AML-193 (cell line): ENCODE results near the gene ZBTB25.
A peak's percentile ranks its signal among the peaks of the same experiment; 100 is the strongest.

Source experiments
- DNase-seq, 2 experiments: peaks; one replicate each; lab custom pipeline; 2025; lab: John Stamatoyannopoulos, UW

Gene ZBTB25

DNA sequence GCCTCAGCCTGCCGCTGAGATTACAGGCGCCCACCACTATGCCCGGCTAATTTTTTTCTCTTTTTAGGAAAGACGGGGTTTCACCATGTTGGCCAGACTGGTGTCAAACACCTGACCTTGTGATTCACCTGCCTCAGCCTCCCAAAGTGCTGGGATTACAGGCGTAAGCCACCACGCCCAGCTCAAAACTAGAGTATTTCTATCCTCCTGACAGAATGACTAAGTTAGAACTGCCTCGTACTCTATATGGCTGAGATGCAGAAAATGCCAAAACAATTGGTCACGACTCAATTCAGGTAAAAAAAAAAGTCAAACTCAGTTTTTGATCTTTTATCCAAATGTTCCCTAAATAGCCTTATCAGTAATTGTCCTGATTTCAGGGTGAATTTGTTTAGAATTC is 27.2 kb downstream of the ZBTB25 start:
- no peak for DNase-seq

DNA sequence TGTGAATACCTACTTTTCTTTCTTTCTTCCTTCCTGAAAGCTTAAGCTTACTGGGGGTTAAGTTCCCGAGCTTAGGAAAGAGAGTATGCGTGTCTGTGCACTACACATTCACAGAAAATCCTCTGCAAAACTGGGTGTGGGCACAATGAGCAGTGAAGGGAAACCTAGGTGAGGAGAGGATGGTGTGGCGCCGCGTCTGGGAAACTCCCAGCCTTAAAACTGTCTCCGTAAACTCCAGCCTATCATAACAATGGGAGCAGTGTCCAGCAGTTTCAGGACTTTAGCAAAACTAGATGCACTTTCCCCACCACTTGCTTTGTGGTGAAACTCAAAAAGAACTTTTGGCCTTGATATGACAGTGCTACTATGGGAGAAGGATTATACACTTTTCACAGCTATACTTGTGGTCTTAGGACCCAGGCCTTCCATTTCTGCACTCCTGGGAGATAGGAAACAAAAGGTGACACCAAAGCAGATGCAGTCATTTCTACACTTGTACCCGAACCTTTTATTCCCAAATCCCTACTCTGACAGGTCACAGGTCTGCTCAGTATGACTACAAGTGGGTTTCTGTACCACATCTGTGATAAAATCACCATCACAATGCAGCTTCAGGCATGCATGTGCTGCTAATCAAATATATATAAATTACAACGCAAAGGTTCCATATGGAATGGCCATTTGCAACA is 27.9 kb downstream of the ZBTB25 start:
- no peak for DNase-seq

DNA sequence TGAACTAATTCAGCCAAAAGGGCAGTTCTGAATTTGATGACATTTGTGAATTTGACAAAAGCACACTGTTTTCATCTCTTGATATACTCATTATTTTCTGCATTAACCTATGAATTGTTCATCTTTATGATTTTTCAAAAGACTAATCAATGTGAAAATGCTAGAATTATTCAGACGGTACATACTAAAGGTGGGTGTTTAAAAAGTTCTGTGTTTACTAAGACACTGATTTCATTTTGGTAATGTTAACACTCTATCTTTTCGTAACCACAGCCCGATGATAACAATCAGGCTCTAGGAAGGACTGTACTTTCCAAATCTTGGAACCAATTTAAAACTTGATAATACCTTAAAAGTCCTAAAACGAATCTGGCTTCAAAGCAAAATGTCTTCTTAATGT is 28.9 kb downstream of the ZBTB25 start:
- DNase-seq = no peak

DNA sequence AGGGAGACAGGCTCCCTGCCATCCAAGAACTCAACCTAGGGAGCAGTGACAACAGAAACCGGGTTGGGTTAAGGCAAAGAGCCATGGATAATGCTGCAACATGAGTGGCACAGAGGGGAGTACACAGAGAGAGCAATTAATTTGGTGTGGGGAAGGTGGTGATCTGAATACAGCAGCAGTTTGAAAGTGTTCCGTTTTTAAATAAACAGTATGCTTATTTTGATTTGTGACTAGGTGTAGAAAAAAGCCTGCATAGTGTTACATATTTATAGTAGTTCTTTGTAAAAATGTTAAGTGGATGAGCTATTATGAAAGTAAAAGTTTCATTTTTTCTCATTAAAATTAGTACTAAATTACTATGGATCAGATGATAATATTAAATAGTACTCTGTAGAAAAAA is 29.6 kb downstream of the ZBTB25 start:
- DNase-seq = no peak

DNA sequence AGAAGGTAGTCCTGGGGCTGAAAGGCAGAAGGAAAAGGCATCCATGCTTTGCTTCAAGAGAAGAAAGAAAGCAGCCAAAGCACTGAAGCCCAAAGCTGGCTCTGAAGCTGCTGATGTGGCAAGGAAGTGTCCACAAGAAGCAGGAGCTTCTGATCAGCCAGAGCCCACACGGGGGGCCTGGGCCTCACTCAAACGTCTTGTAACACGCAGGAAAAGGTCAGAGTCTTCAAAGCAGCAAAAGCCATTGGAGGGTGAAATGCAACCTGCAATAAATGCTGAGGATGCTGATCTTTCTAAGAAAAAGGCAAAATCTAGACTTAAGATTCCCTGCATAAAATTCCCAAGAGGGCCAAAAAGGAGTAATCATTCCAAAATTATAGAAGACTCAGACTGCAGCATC is 35.2 kb downstream of the ZBTB25 start:
- DNase-seq = no peak

DNA sequence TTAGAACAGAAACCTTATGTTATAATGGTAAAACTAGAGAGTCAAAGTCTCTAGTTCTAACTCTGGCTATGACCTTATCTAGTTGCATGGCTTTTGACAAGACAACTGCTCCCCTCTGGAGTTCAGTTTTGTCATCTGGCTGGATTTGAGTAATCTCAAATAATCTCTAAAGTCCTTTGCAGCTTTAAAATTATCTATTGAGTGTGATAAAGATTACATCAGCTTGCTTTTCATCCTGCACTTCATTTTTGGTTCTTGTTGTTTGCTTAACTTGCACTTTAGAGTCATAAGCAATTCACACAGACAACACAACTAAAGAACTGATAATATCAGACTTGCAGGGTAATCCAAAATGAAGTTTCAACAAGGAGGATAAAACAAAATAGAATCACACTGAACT is 36.1 kb downstream of the ZBTB25 start:
- DNase-seq = no peak

DNA sequence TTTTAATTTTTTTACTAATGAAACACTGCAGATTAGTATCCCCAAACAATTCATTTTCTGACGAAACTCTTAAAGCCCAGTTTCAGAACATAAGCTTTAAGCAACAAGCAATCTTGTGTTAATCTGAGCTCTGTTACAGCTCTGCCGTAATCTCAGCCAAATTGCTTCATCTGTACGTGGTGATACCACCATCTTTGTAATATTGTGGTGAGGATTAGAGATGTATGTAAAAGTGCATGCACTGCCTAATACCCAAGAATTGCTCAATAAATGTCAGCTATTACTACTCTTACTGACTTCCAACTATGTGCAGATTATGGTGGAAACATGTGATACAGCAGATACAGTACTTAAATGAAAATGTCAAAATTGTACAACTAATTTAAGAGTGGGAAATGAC is 36.5 kb downstream of the ZBTB25 start:
- peak; percentile 20 to 30 for DNase-seq

DNA sequence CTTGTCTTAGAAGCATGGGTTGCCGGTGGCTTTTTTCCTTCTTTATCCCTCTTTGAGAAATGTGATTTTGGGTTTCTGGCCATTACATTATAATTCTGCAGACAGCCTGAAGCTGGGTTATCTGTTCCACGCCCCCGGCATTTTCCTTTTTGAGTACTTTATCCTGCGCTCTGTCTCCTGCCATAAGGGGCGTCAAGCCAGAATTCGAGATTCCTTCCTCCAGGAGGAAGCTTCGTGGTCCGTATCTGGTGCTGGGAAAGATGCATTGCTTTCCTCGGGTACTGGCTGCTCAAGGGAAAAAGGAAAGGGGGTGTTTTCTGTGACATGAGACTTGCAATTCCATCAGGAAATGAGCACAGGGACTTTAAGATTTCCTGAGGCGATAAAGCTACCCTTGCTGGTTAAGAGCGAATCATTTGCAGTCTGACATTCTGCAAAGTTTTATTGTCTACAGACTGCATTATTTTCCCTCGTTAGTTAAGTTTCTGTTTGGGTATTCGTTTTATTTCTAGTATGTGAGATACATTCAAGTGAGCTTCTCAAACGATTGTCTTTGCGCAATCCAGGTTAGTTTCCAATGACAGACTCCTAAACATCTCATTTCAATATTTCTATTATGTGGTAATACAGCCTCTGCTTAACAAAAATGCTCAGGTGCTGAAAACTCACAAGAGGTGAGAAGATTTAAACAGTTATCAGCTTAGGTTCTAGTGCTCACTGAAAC is 37.6 kb downstream of the ZBTB25 start:
- DNase-seq = no peak

DNA sequence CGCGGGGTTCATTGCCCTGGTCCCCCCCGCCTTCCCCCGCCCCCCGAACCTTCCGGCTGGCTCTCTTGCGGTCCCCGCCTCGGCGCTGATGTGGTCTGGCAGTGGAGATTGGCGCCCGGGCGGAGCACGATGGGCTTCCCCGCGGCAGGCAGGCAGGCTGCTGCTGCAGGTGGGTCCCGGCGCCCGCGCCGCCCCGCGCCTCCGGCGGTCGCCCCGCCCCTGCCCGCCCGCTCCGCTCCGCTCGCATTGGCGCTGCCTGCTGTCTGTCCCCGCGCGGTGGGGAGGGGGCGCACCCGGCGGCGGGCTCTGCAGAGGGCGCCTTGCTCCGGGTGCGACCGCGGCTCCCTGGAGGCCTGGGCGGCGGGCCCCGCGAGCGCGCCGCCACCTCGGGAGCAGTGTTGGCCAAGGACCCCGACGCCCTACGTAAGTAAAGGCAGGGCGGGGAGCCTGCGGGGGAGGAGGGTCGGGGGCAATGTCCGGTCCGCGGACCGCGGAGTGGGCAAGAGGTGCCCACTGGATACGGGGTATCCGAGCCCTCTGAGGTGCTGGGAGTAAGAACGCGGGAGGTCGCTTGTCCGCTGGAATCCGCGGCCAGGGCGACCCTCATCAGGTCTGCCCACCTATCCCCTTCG is 38.3 kb downstream of the ZBTB25 start, which contains the start of gene AKAP5:
Gene AKAP5 (plus strand): TSS at position 309 of the 632 bp plus-strand sequence. CDS start 2,896 bp downstream, outside the sequence.
- no peak for DNase-seq

DNA sequence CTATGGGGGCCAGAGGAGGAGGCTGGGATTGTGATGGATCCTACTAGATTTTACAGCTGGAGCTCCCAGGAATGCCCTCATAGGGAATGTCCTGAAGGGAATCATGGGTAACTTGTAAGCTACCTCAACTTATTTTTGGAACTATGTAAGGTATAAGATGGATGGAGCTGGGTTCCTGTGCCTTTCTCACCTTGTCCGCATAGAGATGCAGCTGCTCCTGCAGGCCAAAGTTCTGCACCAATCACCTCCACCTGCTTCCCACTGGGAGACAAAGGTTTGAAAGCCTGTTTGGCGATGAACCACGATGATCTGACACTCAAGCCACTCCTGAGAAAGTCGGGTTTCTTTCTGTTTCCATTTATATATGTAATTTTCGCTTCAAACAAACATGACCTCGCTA is 39.0 kb downstream of the ZBTB25 start:
- no peak for DNase-seq

DNA sequence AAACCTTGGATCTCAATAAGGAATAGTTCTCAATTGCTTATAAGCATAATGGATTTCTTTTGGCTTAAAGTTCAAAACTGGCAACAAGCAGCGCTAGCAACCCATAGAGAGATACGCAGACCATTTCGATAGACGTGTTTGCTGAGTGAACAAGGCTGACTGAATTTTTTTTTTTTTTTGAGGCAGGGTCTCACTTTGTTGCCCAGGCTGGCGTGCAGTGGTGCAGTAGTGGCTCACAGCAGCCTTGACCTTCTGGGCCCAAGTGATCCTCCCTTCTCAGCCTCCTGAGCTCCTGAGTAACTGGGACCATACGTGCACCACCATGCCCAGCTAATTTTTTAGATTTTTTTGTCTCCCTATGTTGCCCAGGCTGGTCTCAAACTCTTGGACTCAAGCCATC is 39.8 kb downstream of the ZBTB25 start:
- no peak for DNase-seq

DNA sequence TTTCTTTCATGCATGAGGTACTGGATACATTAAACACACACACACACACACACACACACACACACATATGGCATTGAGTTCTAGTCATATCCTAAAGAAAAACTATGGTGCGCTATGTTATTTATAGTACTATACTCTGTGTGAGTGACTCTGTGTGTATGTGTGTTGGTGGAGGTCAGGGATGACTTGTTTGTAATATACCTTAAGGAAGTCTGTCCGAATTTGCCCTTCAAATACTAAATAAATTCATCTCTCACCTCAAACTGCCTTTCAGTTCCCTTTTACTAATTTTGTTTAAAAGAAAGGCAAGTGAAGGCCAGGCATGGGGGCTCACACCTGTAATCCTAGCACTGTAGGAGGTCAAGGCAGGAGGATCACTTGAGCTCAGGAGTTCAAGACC is 40.4 kb downstream of the ZBTB25 start:
- DNase-seq = no peak

DNA sequence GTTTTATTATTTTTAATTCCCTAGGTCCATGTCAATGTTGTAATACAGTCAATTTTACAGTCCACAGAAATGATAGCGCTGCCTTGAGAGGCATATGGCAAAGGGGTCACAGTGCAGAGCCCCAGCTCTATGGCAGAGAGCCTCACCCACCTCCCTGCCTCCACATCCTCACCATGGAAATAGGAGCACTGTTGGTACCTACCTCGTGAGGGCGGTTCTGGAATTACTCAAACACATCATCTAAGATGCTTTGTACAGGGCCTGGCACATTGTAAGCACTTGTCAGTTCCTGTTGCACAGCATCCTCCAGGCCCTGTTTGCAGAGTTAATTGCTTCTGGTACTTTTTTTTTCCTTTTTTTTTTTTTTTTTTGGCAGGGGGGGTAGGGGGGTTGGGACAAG is 42.4 kb downstream of the ZBTB25 start:
- no peak for DNase-seq

DNA sequence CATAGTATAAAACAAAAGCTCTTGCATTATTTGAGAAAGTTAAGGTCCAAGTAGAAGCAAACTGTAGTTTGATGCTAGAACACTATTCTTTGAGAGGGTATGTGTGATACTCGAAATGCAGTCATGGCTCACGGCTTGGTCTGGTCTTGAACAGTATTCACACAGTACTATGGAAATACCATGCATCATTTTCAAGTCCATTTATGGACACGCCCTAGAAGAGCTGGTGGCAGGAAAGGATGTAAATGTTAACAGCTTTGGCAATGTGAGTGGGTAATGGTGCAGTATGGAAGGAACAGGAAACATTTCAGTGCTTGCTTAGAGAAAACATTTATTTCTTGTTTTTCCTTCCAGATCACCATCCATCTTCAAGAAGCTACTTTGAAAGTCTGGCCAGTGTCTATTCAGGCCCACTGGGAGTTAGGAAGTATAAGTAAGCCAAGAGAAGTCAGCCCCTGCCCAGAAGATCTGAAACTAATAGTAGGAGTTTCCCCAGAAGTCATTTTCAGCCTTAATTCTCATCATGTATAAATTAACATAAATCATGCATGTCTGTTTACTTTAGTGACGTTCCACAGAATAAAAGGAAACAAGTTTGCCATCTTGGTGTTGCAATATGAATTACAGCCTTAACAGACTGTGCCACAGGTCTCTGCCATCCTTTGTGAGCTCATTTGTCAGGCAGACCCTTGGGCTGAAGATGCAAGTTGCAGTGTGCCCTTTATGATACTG is 44.1 kb downstream of the ZBTB25 start:
- DNase-seq = no peak

DNA sequence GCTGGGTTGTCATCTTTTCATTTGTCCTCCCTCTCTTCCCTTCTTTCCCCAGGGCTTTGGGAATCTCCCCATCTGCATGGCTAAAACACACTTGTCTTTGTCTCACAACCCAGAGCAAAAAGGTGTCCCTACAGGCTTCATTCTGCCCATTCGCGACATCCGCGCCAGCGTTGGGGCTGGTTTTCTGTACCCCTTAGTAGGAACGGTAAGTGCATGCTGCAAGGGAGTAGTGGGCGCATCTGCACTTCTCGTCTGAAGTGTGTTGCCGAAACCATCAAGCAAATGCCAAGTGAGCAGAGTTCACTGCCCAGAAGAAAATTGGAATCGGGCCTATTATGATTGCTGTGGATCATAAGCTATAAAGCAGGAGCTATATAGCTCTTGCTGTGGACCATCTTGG is 49.0 kb downstream of the ZBTB25 start:
- no peak for DNase-seq

DNA sequence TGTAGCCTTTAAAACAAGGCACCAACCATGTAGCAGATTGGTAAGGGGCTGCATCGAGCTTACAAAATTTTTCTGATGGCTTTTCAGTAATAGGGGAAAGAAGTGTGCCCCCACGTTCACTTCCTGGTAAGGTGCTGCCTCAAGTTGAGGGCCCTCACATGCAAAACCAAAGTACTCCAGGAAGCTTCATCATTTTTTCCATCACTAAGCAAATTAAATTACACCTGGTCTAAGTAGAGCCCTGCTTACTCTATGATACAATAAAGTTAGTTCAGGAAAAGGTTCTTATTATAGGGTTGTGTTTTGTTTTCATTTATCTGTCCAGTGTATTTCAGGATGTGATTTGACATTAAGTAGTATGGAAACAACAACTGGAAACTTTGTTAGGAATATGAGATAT is 53.4 kb downstream of the ZBTB25 start:
- DNase-seq = no peak

DNA sequence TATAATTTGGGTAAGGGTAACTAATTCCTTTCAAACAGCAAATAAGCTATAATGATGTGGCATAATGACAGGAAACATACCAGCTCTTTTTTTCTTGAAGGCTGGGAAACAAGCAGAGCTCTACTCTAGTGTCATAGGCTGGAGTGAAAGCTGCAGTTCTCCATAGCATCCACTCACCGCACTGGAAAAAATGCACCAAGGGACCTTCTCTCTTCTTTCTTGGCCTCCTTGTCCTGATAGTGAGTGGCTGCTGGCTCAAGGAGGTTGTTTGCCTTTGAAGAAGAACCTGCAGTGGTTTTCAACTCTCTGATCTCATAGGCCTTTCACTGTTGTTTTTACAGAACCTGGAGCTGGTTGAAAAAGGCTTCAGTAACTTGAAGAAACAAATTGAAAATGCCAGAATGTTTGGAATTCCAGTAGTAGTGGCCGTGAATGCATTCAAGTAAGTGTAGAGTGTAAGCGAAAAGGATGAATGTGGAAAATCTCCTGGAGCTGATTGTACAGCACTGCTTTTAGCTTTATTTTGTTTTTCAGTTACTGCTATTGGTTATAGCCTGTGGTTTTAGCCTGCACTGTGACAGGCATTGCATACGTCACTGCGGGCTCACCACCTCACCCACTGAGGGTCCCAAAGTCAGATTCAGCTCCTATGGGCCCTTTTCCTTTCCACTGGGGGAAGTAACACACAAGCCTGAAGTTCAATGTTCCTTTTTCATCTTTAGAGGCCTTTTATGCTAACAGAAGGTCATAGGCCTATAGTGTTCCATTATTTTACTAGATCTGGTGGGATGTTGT is 55.6 kb downstream of the ZBTB25 start:
- DNase-seq = no peak

DNA sequence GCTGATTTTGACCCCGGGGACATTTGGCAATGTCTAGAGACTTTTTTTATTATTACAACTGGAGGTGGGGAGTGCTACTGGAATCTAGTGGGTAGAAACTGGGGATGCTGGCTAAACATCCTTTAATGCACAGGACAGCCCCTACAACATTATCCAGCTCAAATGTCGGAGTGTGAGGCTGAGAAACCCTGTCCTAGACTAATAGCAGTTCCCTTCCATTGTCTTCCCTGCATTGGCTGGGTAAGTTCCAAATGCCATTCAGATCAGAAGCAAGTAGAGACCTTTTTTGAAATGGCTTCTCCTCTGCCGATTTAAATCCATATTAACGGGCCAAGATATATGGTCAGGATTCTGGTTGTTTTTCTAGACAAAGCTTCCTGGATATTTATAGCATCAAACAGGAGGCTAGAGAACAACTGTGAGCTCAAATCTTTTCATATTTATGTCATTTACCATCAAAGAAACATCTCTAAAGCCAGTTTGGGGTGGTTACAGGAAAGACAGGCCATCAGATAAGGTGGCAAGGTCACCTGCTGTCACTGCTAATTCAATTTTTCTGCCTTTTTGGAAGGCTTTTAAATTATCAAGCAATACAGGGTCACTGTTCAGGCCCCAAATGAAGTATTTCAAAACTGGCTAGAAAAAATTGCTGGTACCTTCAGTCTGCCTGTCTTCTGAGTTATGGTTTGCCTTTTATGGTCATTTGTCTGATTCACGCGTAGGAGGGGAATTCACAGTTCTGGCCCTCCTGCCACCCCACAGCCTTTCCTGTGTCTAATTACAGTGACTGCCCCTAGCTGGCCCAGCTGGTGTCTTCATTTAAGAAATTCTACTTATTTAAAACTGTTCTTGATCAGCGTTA is 58.4 kb downstream of the ZBTB25 start:
- DNase-seq = no peak

DNA sequence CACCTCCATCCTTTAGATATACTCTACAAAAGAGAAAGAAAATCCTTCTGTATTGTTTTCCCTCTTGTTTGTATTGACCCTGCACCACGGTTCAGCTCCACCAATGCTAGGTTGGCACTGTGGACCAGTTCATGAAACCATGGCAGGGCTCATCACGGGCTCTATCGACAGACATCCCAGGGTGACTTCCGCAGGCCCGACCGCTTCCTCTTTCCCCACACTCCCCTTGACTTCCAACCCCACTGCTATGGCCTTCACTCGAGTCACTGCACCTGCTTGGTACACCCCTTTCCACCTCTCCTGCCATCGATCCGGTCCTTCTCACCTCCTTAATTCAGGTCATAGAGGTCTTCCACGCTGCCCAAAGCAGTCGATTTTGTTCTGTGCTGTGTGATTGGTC is 59.5 kb downstream of the ZBTB25 start:
- no peak for DNase-seq

DNA sequence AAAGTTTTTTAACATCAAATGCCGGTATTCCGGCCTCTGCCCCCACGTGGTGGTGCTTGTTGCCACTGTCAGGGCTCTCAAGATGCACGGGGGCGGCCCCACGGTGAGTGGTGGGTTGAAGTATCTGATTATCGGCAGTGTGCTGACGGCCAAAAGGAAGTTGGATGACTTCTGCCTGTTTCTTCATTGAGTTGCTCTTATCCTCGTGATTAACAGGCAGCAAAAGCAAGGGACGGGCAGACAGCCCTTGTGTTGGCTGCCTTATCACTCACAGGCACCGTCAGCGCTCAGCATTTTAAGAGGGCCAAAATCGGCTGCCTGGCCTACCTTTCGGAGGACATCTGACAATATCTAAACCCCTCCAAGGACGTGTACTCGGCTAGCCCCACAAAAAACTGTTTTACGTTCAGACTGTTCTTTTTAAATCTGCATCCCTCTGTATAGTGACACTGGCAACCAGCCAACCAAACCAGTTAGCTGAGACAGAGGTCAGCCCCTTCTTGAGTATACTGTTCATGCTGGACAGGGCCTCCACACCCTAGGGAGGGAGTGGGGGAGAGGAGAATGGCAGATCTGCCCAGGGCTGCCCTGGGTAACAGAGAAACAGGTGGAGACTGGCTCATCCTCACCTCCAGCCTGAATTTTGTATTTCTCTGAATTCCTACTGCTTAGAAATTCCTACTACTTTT is 61.2 kb downstream of the ZBTB25 start:
- no peak for DNase-seq
